GM12864 (cell line): ENCODE results near the gene ASIC4.

Source experiments
- DNase-seq: peaks from one replicate; pipeline ENCODE4 v3.0.0-alpha.2; 2011; ENCODE audit warnings: low read depth
- H3K4me3 ChIP-seq: 2 replicates; pipeline ENCODE4 v1.5.1; 2011; ENCODE audit warnings: mild to moderate bottlenecking, low read depth, low read length, control low read depth
- CTCF ChIP-seq: IDR thresholded peaks from 2 replicates; pipeline ENCODE4 v1.5.1; 2011; ENCODE audit warnings: low read depth, mild to moderate bottlenecking, moderate library complexity, low read length, control low read depth, inconsistent platforms; ENCODE audit errors: missing control alignments

The ASIC4 gene

GRCh38 chr2:219480004-219480403 is 34.3 kb upstream of the ASIC4 start:
- TF ChIP-seq CTCF = no peak
- no peak overlapping the region for H3K4me3 ChIP-seq

GRCh38 chr2:219482674-219483405 is 31.4 kb upstream of the ASIC4 start:
- H3K4me3 ChIP-seq = no peak overlapping the region
- no peak for TF ChIP-seq CTCF
- no peak for DNase-seq

More at GRCh38 chr2:219480004-219480403, 34.3 kb upstream of the ASIC4 start:
- no peak for DNase-seq

- TF ChIP-seq CTCF = no peak
- H3K4me3 ChIP-seq = no peak overlapping the region
- DNase-seq = no peak
Measured at GRCh38 chr2:219483451-219484342, 30.6 kb upstream of the ASIC4 start.

GRCh38 chr2:219484343-219485200 is 29.7 kb upstream of the ASIC4 start:
- no peak overlapping the region for H3K4me3 ChIP-seq
- TF ChIP-seq CTCF = no peak
- DNase-seq = no peak

- H3K4me3 ChIP-seq = no peak overlapping the region
- TF ChIP-seq CTCF = no peak
- DNase-seq = no peak
Measured at GRCh38 chr2:219485201-219485580, 29.1 kb upstream of the ASIC4 start.

GRCh38 chr2:219486380-219486959 is 27.8 kb upstream of the ASIC4 start:
- TF ChIP-seq CTCF = no peak
- DNase-seq = no peak
- H3K4me3 ChIP-seq = no peak overlapping the region
